ENCODE results near the gene PRRG2. TPM values are rescaled to one million over a fixed set of nuclear protein-coding genes. Genes with fewer than 3 reads are reported as not detected.
"Not testable (repeated sequence)": the region's sequence is repeated elsewhere in the genome, so short reads cannot be mapped to it uniquely, and the experiment has no call there.

Gene PRRG2
- total RNA-seq, 1 experiment from 2014 or later: 0.56 TPM

DNA sequence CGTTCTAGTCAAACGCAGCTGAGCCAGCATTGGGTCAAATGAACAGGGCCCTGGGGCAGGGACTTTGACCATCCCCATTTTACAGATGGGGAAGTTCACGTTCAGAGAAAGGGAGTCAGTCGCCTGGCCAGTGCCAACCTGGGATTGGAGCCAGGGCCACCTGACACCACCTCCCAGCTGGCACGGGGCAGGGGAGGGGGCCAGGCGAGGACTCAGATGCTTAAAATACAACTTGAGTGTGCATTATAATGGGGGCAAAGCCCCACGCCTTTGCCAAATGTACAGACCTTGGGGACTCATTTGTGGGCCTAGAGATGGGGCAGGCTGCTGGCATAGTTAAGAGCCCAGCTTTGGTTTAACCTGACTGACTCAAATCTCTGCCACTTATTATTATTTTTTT lies 24.5 kb downstream of the PRRG2 start:
- no peak for DNase-seq (ENCODE audit: low spot score)

- no peak for DNase-seq (ENCODE audit: low spot score)
Observed at GRCh38 chr19:49609499-49610092, 28.5 kb downstream of the PRRG2 start.

GRCh38 chr19:49613374-49613773 lies 32.3 kb downstream of the PRRG2 start:
- no peak for DNase-seq (ENCODE audit: low spot score)

GRCh38 chr19:49614096-49614833 lies 33.1 kb downstream of the PRRG2 start:
- DNase-seq (ENCODE audit: low spot score): peak; percentile 73

DNA sequence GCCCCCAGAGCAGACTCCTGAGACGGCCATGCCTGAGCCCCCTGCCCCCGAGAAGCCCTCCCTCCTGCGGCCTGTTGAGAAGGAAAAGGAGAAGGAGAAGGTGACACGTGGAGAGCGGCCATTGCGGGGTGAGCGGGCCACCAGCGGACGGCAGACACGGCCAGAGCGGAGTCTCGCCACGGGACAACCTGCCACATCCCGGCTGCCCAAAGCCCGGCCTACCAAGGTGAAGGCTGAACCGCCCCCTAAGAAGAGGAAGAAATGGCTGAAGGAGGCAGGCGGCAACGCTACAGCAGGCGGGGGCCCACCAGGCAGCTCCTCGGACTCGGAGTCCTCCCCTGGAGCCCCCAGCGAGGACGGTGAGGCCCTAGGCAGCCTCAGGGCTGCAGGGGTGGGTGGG lies 34.7 kb downstream of the PRRG2 start:
- no peak for DNase-seq (ENCODE audit: low spot score)

DNA sequence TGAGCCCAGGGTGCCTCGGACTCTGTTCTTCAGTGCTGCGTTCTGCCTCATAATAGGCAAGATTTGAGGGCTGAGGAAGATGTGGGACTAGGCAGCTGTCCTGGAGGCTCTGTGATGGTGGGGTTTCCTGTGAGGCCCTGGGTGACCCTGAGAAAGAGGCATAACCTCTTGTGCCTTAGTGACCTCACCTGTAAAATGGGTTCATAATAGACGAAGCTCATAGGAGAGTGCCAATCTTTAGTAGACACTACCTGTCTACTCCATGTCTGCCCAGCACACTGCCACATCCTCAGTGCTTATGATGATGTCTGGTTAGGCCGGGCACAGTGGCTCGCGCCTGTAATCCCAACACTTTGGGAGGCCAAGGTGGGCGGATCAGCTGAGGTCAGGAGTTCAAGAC lies 35.4 kb downstream of the PRRG2 start:
- DNase-seq (ENCODE audit: low spot score): no peak

GRCh38 chr19:49616945-49617344 lies 35.8 kb downstream of the PRRG2 start:
- no peak for DNase-seq (ENCODE audit: low spot score)

- DNase-seq (ENCODE audit: low spot score): not testable (repeated sequence)
Observed at GRCh38 chr19:49617860-49618259, 36.7 kb downstream of the PRRG2 start.

GRCh38 chr19:49624967-49625910 lies 44.1 kb downstream of the PRRG2 start:
- DNase-seq (ENCODE audit: low spot score): no peak

- DNase-seq (ENCODE audit: low spot score): no peak
Observed at GRCh38 chr19:49626226-49626625, 45.1 kb downstream of the PRRG2 start.

DNA sequence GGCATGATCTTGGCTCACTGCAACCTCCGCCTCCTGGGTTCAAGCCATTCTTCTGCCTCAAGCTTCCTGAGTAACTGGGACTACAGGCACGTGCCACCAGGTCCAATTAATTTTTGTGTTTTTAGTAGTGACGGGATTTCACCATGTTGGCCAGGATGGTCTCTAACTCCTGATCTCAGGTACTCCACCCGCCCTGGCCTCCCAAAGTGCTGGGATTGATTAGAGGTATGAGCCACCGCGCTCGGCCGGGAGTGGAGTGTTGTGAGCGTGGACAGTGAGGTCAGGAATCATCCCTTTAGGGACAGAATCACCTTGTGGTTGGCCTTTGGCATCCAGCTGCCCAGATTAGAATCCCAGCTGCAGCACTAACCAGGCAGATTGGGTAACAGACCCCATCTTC lies 48.5 kb downstream of the PRRG2 start:
- no peak for DNase-seq (ENCODE audit: low spot score)

DNA sequence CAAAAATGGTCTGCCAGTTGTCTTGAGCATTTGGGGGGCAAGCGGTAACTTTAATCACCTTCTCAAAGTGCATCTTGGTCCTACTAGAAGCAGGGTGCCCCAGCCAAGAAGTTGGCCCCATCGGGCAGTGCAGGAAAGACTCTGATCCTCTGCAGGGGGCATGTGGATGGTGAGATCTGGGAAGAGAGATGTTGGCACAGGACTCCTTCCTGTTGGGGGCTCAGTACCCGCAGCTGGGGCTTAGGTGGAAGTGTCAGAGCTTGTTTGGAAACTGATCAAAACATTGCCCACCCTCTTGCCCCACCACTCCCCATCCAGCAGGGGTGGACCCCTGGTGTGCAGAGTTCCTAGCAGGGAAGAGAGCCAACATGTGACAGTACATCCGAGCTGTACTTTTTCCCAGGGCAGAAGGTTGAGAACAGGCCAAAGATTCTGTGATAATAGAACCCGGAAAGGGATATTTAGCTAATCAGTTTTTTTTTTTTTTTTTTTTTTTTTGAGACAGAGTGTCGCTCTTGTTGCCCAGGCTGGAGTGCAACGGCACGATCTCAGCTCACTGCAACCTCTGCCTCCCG lies 50.0 kb downstream of the PRRG2 start:
- no peak for DNase-seq (ENCODE audit: low spot score)

DNA sequence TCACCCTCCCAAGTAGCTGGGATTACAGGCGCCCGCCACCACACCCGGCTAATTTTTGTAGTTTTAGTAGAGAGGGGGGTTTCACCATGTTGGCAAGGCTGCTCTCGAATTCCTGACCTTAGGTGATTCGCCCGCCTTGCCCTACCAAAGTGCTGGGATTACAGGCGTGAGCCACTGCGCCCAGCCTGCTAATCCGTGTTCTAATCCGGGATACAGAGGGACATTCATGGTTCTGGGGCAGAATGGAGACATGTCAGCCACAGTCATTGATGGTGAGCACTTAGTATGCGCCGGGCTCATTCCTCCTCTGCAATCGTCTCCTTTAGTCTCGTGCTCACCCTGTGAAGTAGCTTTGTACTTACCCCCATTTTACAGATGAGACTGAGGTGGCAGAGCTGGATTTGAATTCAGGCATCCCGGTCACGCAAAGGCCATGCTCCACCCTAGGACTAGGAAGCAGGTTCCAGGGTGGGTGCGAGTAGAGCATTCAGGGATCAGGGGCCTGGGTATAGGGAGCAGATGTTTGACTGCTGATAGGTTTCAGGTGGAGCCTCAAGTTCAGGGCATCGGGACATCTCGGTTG lies 50.6 kb downstream of the PRRG2 start:
- DNase-seq (ENCODE audit: low spot score): no peak

GRCh38 chr19:49632576-49632975 lies 51.5 kb downstream of the PRRG2 start:
- DNase-seq (ENCODE audit: low spot score): no peak

- DNase-seq (ENCODE audit: low spot score): not testable (repeated sequence)
Observed at GRCh38 chr19:49633273-49633672, 52.2 kb downstream of the PRRG2 start.

DNA sequence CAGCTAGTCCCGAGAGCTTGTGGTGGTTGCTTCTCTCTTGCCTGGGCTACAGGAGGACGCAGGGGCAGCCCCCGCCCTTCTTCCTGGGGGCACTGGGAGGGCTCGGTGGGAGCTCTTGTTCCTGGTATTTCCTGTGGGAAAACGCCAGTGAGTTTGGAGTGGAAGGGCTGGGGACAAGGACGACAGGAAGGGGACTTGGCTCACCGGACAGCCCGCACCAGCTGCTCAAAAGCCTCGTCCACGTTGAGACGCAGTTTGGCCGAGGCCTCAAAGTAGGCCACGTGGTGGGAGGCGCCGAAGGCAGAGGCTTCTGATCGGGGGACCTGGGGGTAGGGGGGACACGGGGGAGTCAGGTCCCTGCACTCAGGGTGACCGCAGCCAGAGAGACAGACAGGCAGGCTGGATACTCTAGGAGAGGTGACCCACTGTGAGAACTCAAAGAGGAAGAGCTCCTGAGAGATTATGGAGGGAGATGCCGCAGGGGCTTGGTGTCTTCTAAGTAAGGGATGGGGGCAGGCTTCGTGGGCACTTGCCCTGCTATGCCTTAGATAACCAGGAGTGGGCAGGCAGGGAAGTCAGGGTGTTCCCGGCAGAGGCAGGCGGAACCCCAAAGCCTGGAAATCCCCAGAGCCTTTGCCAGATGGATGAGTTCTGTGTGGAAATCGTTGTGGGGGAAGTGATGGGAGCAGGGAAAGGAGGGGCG lies 54.6 kb downstream of the PRRG2 start:
- no peak for DNase-seq (ENCODE audit: low spot score)

GRCh38 chr19:49636233-49636932 lies 55.3 kb downstream of the PRRG2 start:
- DNase-seq (ENCODE audit: low spot score): no peak

- peak; percentile 75 for DNase-seq (ENCODE audit: low spot score)
Observed at GRCh38 chr19:49637821-49638738, 57.0 kb downstream of the PRRG2 start.

GRCh38 chr19:49639401-49640112 lies 58.4 kb downstream of the PRRG2 start:
- DNase-seq (ENCODE audit: low spot score): no peak
